NCI-H82 (cell line): ENCODE measurements around the gene GPC4.
"Not testable (repeated sequence)": the region's sequence is repeated elsewhere in the genome, so short reads cannot be mapped to it uniquely, and the experiment has no call there.

Experiments used
- DNase-seq: peaks from one replicate; lab custom pipeline; 2025; lab: John Stamatoyannopoulos, UW

The GPC4 gene

DNA sequence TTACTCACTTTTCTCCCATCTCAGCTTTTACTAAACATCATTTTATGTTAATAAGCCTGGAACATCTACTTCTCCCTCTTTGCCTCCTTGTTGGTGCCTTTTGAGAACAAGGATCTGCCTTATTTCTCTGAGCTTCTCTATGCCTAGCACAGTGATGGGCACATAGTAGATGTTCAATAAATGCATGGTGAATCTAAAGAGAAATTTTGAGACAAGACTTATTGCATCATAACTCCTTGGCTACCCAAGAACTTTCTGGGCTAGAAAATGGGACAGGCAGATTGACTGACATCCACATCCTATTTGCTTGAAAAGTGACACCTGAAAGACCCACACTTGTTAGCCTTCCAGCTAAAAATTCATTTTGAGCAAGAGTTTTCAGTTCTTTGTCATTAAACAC is 109.9 kb downstream of the GPC4 start:
- no peak for DNase-seq

DNA sequence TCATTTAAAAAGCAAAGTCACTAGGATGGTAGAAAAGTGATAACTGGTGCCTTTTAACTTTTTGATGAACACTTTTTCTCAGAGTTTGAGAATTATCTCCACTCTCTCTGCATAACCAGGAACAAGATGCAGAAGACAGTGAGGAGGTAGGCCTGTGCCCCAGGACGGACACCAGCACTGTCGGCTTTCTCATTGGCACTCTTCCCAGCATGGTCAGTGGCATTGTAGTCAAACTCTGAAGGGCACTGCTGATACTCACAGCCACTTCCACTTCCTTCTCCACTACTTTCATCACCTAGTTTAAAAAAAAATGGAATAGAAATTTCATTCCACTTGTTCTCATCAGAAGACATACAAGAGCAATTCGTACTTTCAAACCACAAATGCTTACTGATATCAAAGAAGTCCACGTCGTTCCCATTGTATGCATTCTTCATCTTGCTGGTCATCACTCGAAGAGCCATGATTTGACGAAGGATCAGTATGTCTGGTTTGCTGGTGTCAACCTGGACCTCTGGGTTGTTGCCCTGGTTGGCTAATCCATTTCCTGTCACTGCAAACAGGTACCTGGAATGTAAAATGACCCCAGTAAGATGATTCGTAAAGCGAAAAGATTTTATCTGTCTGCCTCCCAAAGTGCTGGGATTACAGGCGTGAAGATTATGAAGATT is 112.4 kb downstream of the GPC4 start:
- no peak for DNase-seq

DNA sequence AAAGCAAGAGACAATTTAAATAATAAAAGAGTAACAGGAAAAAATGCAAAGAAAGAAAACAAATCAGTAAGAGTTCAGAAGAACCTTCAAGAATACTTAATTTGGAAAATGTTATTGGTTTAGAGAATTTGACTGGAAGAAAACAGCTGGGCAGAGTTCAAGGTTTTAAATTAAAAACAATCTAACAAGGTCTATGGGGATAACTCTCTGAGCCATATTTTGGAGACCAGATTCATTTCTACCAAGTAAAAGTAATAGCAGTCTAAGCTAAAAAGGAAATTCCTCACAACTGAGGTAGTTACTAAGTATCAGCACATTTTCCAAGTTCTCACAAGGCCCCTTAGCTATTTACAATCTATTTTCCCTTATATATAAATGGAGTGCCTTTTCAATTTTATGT is 114.7 kb downstream of the GPC4 start:
- DNase-seq = no peak

DNA sequence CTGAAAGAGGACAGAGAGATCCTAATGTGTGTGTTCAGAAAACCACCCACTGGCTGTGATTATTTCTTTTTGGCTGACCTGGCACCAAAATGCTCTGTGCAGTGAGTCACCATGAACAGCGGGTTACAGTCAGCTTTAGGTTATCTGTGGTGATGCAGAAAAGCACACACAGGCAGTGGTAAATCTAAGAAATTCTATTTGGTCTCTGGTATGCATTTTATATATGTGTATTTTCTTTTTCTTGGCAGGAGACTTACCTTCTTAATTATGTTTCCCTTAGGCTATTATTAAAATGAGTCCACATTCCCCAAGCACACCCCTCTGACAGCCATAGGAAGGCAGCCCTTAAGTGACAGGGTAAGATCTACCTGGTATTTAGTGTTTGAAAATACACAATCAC is 118.0 kb downstream of the GPC4 start:
- no peak for DNase-seq

DNA sequence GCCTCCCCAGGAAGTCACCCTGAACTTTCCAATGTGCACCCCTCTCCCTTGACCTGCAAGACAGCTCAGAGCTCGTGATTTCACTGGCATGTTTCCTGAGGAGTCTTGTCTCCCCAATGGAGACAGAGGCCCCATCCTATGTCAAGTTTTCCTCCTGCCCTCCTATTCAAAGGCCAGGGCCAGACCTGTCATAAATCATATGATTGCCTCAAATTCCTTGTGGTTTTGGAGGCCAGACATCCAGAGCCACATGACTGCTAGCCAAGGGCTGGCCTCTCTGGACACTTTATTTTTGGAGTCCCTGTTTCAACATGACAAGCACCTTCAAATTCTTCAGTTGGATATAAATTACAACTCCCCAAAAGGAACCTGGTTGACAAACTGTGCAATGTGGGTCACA is 121.2 kb downstream of the GPC4 start:
- no peak for DNase-seq

DNA sequence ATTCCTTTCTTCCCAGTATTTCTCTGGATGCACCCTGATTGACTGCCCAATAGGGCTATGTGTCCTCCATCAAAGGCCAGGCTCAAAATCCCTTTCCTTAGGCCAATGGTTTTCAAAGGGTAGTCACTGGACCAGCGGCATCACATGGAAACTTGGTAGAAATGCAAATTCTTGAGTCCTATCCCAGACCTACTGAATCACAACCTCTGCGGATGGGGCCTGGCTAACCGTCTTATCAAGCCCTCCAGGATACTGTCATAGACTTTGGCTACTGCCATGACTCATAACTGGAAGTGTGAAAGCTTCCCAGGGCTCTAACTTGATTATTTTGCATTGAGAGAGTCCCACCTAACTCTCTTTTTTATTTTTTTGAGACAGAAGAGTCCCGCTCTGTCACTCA is 125.2 kb downstream of the GPC4 start:
- DNase-seq = no peak

DNA sequence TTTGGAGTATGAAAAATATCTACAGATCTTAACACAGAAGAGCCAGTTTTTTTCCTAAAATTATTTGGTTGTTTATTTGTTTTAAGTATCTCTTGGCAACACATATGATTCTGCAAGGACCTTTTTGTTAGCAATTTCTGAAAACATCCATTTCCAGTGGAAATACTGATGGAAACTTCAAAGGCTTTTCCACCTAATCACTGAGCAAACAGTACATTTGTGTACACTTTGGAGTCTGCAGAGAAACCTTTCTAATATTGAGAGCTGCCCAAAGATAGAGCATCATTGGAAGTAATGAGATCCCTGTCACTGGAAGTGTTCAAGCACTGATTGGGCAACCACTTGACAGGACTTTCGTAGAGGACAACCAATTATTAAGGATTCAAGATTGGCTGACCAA is 127.4 kb downstream of the GPC4 start:
- DNase-seq = no peak

DNA sequence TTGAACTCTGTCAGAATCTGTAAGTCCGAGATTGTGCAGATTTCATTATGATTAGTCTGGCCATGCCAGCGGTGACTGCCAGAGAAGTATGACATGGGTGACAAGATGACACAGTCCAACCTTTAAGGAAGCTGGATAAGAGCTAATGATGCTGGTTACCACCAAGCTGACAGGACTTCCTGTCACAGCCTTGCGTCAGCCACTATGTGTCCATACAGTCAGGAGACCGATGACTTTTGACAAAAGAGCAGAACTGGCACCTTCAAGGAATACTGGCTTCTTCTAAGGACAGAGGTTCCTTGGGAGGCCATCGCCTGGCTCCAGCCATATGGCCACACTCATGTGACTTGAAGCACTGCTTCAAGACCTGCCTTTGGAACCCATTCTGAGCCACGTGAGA is 129.9 kb downstream of the GPC4 start:
- no peak for DNase-seq

DNA sequence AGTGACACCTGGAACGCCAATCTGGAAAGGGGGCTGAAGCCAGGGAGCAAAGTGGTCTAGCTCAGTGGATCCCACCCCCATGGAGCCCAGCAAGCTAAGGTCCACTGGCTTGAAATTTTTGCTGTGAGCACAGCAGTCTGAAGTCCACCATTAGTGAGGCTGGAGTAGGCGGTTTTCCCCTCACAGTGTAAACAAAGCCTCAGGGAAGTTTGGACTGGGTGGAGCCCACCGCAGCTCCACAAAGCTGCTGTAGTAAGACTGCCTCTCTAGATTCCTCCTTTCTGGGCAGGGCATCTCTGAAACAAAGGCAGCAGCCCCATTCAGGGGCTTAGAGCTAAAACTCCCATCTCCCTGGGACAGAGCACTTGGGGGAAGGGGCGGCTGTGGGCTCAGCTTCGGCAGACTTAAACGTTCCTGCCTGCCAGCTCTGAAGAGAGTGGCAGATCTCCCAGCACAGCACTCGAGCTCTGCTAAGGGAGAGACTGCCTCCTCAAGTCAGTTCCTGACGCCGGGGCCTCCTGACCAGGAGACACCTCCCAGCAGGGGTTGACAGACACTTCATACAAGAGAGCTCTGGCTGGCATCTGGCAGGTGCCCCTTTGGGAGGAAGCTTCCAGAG is 136.1 kb downstream of the GPC4 start:
- not testable (repeated sequence) for DNase-seq

DNA sequence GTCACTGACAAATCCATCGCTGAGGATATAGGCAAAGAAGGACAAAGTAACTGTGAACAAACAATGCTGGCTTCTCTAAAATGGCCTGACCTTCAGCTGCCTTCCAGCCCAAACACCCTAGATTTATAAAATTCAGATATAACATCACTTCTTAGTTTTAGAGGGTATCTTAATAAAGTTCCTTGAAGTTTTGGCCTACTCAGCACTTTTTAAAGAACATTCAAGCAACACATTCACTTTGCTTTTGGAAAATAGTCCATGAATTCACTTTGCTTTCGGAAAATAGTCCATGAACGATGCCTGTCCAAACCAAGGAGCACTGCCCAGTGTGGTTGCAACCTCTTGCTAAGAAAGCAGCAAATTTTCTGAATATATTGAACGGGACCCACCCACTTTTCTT is 142.1 kb downstream of the GPC4 start:
- no peak for DNase-seq

DNA sequence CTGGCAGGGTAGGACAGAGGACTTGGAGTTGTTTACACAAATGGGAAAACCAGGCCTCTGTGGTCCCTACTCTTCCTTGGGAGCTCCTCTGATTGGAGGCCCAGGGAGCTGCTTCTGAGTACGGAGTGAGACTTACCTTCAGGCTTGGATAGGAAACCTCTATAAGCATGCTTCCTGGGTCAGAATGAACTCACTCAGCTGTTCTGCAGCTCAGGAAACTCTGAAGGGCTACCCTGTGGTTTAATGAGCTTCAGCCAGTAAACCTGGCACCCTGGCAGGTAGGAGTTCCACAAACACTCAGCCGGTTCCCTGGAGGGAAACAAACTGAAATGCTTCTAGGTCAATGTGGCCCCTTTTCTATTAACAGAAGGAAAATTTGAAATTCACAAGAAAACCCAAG is 146.1 kb downstream of the GPC4 start:
- DNase-seq = no peak

DNA sequence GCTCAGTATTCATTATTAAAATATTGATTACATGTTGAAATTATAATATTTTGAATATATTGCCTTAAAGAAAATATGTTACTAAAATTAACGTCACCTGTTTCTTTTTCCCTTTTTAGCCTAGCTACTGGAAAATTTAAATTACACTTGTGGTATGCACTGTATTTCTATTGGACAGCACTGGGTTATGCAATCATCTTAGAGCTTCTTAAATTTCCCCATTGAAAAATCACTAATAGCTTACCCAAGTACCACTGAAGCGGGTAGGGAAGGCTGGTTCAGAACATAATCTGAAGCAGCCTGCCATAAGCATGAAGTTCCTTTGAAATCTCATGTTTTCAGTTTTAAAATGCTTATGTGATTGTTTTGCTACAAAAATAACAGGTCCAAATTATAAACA is 147.7 kb downstream of the GPC4 start:
- no peak for DNase-seq

DNA sequence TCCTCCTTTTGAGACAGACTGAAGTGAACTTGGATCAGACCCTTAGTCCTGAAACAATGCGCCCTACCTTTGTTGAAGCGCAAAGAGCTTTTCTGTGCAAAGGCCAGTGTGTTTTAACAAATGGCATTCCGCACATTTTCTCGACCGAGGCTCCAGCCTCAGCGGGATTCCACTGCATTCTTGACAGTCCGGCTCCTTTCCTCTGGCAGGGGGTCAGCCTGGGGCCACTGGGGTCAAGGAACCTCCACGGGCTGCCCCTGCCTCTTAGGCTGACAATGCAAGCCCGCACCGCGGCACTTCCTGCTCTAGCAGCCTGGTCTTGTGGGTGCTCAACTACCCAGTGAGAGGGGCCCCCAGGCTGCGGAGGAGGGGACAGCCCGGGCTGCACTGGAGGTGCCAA is 150.0 kb downstream of the GPC4 start:
- no peak for DNase-seq

DNA sequence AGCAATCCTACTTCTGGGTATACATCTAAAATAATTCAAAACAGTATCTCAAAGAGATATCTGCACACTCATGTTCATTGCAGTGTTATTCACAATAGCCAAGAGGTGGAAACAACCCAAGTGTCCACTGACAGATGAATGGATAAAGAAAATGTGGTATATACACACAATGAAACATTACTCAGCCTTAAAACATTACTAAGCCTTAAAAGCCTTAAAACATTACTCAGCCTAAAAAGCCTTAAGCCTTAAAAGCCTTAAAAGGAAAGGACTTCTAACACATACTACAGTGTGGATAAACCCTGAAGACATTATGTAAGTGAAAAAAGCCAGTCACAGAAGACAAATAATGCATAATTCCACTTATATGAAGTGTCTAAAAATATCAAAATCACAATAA is 156.8 kb downstream of the GPC4 start:
- no peak for DNase-seq

DNA sequence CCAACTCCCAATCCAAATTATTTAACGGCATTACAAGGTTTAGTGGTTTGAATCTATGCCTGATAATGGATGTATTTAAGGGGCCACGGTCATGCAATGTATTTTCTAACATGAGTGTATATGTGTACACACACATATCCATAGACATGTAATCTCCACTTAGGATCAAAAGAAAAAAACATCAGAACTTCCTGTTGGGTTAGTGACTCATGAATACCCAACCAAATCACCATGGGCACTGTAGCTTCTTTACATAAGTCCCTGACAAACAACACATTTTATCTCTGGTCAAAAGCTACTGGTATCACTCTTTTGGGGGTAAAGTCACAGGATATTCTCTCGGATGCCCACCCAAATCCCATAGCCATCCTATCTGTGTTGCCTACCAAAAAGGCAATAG is 160.6 kb downstream of the GPC4 start:
- DNase-seq = no peak

DNA sequence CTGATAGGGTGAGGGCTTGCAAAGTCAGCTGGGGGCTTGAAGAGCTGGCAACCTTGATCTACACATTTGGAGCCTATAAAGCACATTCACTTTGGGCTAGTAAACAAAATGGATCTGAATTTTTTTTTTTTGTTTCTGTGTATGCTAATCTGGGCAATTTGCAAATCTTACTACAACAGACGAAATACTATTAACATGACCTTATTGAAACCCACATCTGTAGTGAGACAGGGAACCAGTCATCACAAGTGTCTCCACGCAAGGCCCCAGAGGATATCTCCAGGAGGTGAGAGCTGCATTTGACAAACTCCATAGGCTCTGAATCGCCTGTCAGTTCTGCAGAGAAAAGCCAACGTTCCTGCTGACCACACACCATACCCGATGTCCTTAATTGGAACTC is 164.1 kb downstream of the GPC4 start:
- no peak for DNase-seq

DNA sequence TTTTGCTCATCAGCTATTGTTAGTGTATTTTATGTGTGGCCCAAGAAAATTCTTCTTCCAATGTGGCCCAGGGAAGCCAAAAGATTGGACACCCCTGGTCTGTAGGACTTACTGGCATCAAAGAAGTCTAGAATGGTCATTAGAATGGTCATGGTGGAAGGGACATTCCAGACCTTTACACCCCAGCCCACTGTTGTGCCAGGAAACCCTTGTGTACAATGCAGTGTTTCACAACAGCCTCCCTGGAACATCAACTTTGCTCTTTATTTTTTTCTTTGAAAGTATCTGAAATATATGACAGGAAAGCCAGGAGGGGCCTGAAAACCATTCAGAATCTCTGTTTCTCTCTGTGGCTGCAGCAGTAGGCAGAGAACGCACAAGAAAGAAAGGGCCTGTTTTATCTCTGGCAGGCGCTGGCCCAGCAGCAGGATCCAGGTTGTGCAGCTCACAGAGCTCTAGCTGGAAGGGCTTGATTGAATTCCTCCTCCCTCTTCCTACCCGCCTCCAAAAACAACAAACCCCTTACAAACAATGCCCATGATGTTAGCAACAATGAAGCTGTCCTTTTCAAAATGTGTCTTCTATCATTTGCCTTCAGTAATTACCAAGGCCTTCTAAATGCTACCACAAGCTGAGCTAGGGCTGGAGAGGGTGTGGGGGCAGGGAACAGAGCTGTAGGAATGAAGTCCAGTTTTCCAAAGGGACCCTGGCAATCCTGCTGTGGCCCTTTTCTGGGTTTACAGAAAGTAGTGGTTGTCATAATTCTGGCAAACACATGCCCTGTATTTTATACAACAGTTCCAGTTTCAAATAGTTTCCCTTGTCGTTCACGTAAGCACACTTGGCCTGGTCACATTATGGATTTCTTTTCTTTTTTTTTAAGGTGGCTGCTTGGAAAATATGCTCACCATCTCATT is 164.8 kb downstream of the GPC4 start:
- no peak for DNase-seq
